ENCODE results near the gene CASP8AP2.

- TF ChIP-seq POLR2A (IDR thresholded peaks at IDR 0.05), result no peak
- no peak for TF ChIP-seq CTCF (IDR thresholded peaks at IDR 0.05)
- no peak for TF ChIP-seq EP300 (IDR thresholded peaks at IDR 0.05)
Measured at GRCh38 chr6:89807581-89807980, 22.1 kb upstream of the CASP8AP2 start.

All from sigmoid colon (tissue), 4 donors.